Measurements from ENCODE around the gene PARD3B.
A peak's percentile ranks its signal among the peaks of the same experiment; 100 is the strongest.

Gene PARD3B

DNA sequence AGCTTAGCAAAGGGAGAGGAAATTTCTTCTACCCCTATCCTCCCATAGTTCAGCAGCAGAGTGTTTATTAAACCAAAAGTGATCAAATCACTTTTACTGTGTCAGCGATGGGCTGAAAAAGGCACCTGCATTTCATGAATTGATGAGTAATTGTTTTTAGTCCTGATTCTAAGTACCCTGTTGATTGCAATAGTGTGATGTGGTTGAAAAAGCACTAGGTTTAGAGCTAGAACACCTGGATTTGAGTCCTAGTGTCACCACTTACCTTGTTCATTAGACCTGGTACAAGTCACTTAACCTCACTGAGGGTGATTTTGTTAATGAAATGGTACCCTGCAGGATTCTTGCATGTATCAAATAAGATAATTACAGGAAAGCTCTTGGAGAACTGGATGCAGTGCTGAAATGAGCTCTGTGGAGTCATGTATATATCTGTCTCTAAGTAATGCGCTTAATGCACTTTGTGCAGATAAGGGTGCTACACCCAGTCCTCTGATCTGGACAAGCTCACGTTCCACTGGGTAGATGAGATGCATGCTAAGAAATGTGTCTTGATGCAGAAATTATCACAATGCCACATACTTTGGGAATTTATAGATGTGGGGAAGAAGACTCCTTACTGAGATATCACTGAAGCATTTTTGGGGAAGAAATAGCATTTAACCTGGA is 289.6 kb downstream of the PARD3B start:
- no peaks in the 10 kb centered on the region for H3K27me3 ChIP-seq (replicated peaks; ENCODE audit: insufficient read depth, low read length)
- H3K79me2 ChIP-seq (ENCODE audit: low read length), result no peaks in the 10 kb centered on the region
- no peak overlapping the region for H3K4me3 ChIP-seq (ENCODE audit: low read length)
- TF ChIP-seq EZH2phosphoT487 (IDR thresholded peaks at IDR 0.05; ENCODE audit: low read length) (no peak), EZH2 (optimal IDR thresholded peaks at IDR 0.05; ENCODE audit: low read depth, low read length) (no peak)
- TF ChIP-seq, protein P1, sequence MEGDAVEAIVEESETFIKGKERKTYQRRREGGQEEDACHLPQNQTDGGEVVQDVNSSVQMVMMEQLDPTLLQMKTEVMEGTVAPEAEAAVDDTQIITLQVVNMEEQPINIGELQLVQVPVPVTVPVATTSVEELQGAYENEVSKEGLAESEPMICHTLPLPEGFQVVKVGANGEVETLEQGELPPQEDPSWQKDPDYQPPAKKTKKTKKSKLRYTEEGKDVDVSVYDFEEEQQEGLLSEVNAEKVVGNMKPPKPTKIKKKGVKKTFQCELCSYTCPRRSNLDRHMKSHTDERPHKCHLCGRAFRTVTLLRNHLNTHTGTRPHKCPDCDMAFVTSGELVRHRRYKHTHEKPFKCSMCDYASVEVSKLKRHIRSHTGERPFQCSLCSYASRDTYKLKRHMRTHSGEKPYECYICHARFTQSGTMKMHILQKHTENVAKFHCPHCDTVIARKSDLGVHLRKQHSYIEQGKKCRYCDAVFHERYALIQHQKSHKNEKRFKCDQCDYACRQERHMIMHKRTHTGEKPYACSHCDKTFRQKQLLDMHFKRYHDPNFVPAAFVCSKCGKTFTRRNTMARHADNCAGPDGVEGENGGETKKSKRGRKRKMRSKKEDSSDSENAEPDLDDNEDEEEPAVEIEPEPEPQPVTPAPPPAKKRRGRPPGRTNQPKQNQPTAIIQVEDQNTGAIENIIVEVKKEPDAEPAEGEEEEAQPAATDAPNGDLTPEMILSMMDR (IDR thresholded peaks at IDR 0.05; ENCODE audit: low read length), result no peak
- no peak overlapping the region for H3K4me2 ChIP-seq (ENCODE audit: low read depth, low read length)
- H3K4me1 ChIP-seq (ENCODE audit: low read length), result no peaks in the 10 kb centered on the region
- H3K27ac ChIP-seq (ENCODE audit: low read length), result no peak overlapping the region
- H4K20me1 ChIP-seq (ENCODE audit: insufficient read depth, low read length), result no peaks in the 10 kb centered on the region
- H2AFZ ChIP-seq (ENCODE audit: low read length), result no peak overlapping the region
- no peak overlapping the region for H3K9ac ChIP-seq (ENCODE audit: low read length)
- DNase-seq, result peak; percentile 16
- H3K36me3 ChIP-seq (replicated peaks; ENCODE audit: insufficient read depth, low read length), result no peaks in the 10 kb centered on the region
- no peaks in the 10 kb centered on the region for H3K9me2 ChIP-seq (replicated peaks; ENCODE audit: insufficient read depth, low read length)
- no peaks in the 10 kb centered on the region for H3K9me3 ChIP-seq (replicated peaks; ENCODE audit: insufficient read depth, low read length)
- H3F3A ChIP-seq (ENCODE audit: insufficient read depth, low read length), result no peaks in the 10 kb centered on the region

DNA sequence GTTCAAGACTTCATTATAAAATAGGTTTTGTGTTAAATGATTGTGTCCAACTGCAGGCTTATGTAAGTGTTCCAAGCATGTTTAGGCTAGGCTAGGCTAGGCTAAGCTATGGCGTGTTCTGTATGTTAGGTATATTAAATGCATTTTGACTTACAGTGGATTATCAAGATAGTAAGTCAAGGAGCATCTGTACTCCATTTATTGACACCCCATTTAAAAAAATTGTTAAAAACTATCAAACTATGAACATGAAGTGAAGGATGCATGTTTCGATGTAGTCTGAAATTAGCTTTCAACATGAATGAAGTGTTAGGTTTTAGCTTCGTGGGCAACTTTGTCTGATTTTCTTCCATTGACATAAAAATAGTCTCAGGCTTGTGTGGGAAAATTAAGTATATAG is 290.5 kb downstream of the PARD3B start:
- Histone ChIP-seq H3K9ac (ENCODE audit: low read length) (no peak overlapping the region), H3K4me3 (ENCODE audit: low read length) (no peak overlapping the region), H2AFZ (ENCODE audit: low read length) (no peak overlapping the region), H3K36me3 (replicated peaks; ENCODE audit: insufficient read depth, low read length) (no peaks in the 10 kb centered on the region), H3K4me1 (ENCODE audit: low read length) (no peaks in the 10 kb centered on the region), H3K9me3 (replicated peaks; ENCODE audit: insufficient read depth, low read length) (no peaks in the 10 kb centered on the region), H3K27me3 (replicated peaks; ENCODE audit: insufficient read depth, low read length) (no peaks in the 10 kb centered on the region), H3K27ac (ENCODE audit: low read length) (no peak overlapping the region), H3K79me2 (ENCODE audit: low read length) (no peaks in the 10 kb centered on the region), H3K4me2 (ENCODE audit: low read depth, low read length) (no peak overlapping the region), H3F3A (ENCODE audit: insufficient read depth, low read length) (no peaks in the 10 kb centered on the region), H4K20me1 (ENCODE audit: insufficient read depth, low read length) (no peaks in the 10 kb centered on the region), H3K9me2 (replicated peaks; ENCODE audit: insufficient read depth, low read length) (no peaks in the 10 kb centered on the region)
- TF ChIP-seq EZH2phosphoT487 (IDR thresholded peaks at IDR 0.05; ENCODE audit: low read length) (no peak), EZH2 (optimal IDR thresholded peaks at IDR 0.05; ENCODE audit: low read depth, low read length) (no peak)
- TF ChIP-seq, protein P1 (IDR thresholded peaks at IDR 0.05; ENCODE audit: low read length), result no peak
- DNase-seq, result no peak

DNA sequence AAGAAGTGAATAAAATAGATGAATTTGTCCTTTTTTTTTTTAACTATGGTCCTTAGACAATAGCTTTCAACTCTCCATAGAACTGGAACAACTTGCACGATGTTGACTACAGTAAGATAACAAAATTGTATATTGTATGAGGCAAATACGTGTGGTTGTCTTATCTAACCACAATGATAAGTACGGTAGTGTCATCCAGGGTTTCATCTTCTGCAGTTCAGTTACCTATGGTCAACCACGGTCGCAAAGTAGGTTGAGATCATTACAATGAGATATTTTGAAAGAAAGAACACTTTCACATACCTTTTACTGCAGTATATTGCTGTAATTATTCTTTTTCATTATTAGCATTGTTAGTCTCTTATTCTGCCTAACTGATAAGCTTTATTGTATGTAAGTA is 295.2 kb downstream of the PARD3B start:
- Histone ChIP-seq H3F3A (ENCODE audit: insufficient read depth, low read length) (no peaks in the 10 kb centered on the region), H3K9me2 (replicated peaks; ENCODE audit: insufficient read depth, low read length) (no peaks in the 10 kb centered on the region), H3K9me3 (replicated peaks; ENCODE audit: insufficient read depth, low read length) (no peaks in the 10 kb centered on the region), H3K4me3 (ENCODE audit: low read length) (no peak overlapping the region), H2AFZ (ENCODE audit: low read length) (no peak overlapping the region), H3K36me3 (replicated peaks; ENCODE audit: insufficient read depth, low read length) (no peaks in the 10 kb centered on the region), H3K79me2 (ENCODE audit: low read length) (no peaks in the 10 kb centered on the region), H3K9ac (ENCODE audit: low read length) (no peak overlapping the region), H3K27ac (ENCODE audit: low read length) (no peak overlapping the region), H4K20me1 (ENCODE audit: insufficient read depth, low read length) (no peaks in the 10 kb centered on the region), H3K4me2 (ENCODE audit: low read depth, low read length) (no peak overlapping the region), H3K4me1 (ENCODE audit: low read length) (no peaks in the 10 kb centered on the region), H3K27me3 (replicated peaks; ENCODE audit: insufficient read depth, low read length) (no peaks in the 10 kb centered on the region)
- TF ChIP-seq, protein P1 (IDR thresholded peaks at IDR 0.05; ENCODE audit: low read length), result no peak
- TF ChIP-seq EZH2phosphoT487 (IDR thresholded peaks at IDR 0.05; ENCODE audit: low read length) (no peak), EZH2 (optimal IDR thresholded peaks at IDR 0.05; ENCODE audit: low read depth, low read length) (no peak)
- no peak for DNase-seq

Measured in MM.1S (cell line).